GM21367 (cell line): Measurements from ENCODE around the gene EML1.

ENCODE experiments used
- ATAC-seq: cut with Tn5 transposase; IDR thresholded peaks from one replicate; pipeline ENCODE4 v1.9.1; 2021; ENCODE audit not compliant: unreplicated experiment

EML1 gene

DNA sequence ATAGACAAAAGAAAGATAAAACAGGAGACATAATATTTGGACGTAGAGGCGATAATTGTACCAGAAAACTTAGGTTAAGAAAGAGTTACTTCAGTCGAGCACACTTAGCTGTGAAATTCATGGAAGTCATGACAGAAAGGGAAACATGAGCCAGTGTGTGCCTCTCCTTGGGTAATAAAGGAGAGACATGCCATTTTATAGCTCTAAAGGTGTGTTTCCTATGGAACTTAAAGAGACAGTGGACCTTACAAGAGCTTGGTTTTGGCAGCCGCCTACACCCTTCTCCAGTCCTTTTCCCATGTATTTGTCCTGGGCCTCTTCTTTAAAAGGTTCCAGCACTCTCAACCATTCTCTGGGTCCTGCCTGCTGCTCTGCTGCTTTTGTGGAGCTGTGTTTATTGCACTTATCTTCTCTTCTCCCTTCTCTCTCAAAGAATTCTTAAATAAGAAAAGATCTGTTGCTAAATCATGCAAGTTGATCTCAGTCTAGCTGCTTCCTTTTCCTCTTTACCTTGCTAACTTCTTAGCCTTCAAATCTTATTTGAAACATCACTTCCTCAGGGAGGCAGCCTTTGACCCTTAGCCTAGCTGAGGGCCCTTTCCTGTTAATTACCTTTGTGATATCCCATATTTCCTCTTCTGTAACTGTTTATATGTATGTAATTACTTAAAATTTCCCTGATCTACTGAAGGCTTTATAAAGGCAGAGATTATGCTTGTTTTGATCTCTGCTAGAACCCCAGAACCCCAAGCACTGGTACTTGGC is 190.2 kb downstream of the EML1 start:
- ATAC-seq = no peak

DNA sequence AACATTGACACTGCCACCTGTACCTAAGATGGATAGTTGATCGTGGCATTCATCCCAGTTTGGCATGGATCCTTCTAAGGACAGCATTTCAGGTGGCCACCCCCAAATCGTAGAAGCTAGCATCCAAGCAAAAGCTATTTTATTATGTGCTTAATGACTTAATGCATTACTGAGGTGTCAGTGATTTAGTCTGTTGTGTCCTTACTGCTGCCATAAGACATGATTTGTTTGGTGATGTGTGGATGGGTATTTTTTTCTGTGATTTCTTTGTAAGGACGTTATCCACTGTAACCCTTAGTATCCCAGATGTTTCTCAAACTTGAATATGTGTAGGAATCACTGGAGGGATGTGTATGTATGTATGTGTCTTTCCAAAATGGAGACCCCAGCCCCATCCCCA is 190.8 kb downstream of the EML1 start:
- ATAC-seq = no peak

DNA sequence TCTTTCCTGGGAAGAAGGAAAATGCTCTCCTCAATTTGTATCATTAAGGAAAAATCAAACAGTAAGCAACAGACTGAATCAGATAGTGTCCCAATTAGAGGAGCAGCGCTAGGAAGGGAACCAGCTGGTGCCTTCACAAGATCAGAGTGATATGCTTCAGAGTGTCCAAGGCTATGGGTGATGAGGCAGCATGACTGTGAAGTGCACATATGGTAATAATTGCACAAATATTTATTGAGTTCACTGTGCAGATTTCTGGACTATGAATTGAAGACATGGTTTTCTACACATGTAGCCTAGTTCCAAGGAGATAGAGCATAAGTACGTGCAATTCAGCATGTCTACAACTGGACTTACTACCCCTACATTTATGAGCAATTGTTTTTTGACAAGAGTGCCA is 193.2 kb downstream of the EML1 start:
- no peak for ATAC-seq

DNA sequence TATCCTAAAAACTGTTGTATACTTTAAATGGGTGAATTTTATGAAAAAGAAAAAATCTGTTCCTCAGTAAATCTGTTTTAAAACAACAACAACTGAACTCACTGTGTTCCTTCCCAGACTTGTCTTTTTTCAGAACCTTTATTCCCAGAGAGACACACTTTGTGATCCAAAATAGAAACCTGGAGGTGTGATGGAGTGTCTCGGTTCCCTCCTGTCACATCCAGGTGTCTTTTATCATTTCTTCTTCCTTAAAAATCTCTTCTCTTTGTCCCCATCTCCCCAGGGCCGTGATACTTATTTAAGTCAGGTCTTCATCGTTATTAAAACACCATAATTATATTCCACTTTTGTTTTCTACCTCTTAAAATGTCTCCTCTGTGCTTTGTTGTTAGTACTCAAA is 195.8 kb downstream of the EML1 start:
- ATAC-seq = no peak

DNA sequence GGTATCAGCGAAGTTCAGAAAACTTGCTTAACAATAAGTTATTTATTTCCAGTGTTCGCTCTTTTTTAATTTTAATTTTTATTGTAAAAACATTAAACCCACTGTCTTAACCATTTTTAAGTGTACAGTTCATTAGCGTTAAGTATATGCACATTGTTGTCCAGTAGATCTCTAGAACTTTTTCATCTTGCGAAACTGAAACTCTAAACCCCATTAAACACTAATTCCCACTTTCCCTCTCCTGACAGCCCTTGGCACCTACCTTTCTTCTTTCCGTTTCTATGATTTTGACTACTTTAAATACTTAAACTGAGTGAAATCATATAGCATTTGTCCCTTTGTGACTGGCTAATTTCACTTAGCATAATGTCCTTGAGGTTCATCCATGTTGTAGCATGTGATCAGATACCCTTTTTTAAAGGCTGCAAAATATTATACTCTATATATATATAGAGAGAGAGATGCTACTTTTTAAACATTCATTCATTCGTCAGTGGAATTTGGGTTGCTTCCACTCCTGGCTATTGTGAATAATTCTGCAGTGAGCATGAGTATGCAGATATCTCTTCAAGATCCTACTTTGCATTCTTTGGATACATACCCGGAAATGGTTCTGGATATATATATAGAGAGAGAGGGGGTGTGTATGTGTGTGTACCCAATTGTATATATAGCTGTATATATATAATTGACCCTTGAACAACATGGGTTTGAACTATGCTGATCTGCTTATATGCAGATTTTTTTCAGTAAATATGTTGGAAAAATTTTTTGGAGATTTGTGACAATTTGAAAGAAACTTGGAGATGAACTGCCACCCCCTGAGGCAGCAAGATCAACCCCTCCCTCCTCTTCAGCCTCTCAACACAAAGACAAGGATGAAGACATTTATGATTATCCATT is 197.3 kb downstream of the EML1 start:
- ATAC-seq = no peak

GRCh38 chr14:99991331-99991730 is 198.1 kb downstream of the EML1 start:
- no peak for ATAC-seq
